Keratinocyte (primary cell): ENCODE data around the gene NCR2. TPM values are rescaled to one million over a fixed set of nuclear protein-coding genes. Genes with fewer than 3 reads are reported as not detected.

Source experiments
- DNase-seq: peaks from one replicate; pipeline ENCODE4 v3.0.0-alpha.2; 2011; ENCODE audit warnings: low read depth, missing footprints, low spot score
- FAIRE-seq: peaks from 2 replicates; lab custom pipeline; 2011; peaks lifted over from hg19 to GRCh38; lab: Jason Lieb, UNC
- H2AFZ ChIP-seq: 2 replicates; pipeline ENCODE4 v1.6.0; 2012; ENCODE audit warnings: low read length, control low read depth, inconsistent platforms; ENCODE audit not compliant: control insufficient read depth
- H3K27ac ChIP-seq: 2 replicates; pipeline ENCODE4 v1.5.1; 2011; ENCODE audit warnings: low read length; ENCODE audit not compliant: control insufficient read depth, insufficient read depth
- H3K27me3 ChIP-seq: 3 replicates; pipeline ENCODE4 v1.6.0; 2011; ENCODE audit warnings: low read length; ENCODE audit not compliant: control insufficient read depth, insufficient read depth; ENCODE audit errors: extremely low read depth
- H3K36me3 ChIP-seq, 2 experiments: 2 replicates in 1 of 2; 3 replicates in 1 of 2; pipeline ENCODE4 v1.5.1; 2011; ENCODE audit warnings: low read length in 2 of 2, mild to moderate bottlenecking in 1 of 2; ENCODE audit not compliant: control insufficient read depth in 2 of 2, insufficient read depth in 2 of 2; ENCODE audit errors: extremely low read depth in 1 of 2
- H3K4me1 ChIP-seq: 3 replicates; pipeline ENCODE4 v1.5.1; 2011; ENCODE audit warnings: low read length; ENCODE audit not compliant: control insufficient read depth, insufficient read depth; ENCODE audit errors: extremely low read depth
- H3K4me2 ChIP-seq: 3 replicates; pipeline ENCODE4 v1.6.0; 2011; ENCODE audit warnings: low read depth, low read length; ENCODE audit not compliant: control insufficient read depth, insufficient read depth; ENCODE audit errors: extremely low read depth
- H3K4me3 ChIP-seq, 3 experiments: fragments of 200-600 bp in 1 of 3; sonication (generic) in 1 of 3; 2 replicates in 2 of 3; 3 replicates in 1 of 3; pipeline ENCODE4 v1.5.1; 2011 to 2016; ENCODE audit warnings: low read length in 3 of 3, mild to moderate bottlenecking in 3 of 3, control low read depth in 2 of 3, inconsistent platforms in 1 of 3, low read depth in 1 of 3, mixed read lengths in 1 of 3, mixed run types in 1 of 3, moderate library complexity in 1 of 3; ENCODE audit not compliant: control insufficient read depth in 2 of 3, insufficient read depth in 2 of 3; ENCODE audit errors: extremely low read depth in 1 of 3
- H3K79me2 ChIP-seq: 2 replicates; pipeline ENCODE4 v1.6.0; 2012; ENCODE audit warnings: low read length; ENCODE audit not compliant: control insufficient read depth, insufficient read depth
- H3K9ac ChIP-seq: 3 replicates; pipeline ENCODE4 v1.6.0; 2011; ENCODE audit warnings: low read length; ENCODE audit not compliant: control insufficient read depth, insufficient read depth; ENCODE audit errors: extremely low read depth
- H3K9me1 ChIP-seq: 3 replicates; pipeline ENCODE4 v1.6.0; 2011; ENCODE audit warnings: low read length; ENCODE audit not compliant: control insufficient read depth, insufficient read depth; ENCODE audit errors: extremely low read depth
- H3K9me3 ChIP-seq: 2 replicates; pipeline ENCODE4 v1.5.1; 2012; ENCODE audit warnings: low read depth, low read length; ENCODE audit not compliant: control insufficient read depth
- H4K20me1 ChIP-seq: 3 replicates; pipeline ENCODE4 v1.6.0; 2011; ENCODE audit warnings: low read length; ENCODE audit not compliant: control insufficient read depth, insufficient read depth; ENCODE audit errors: extremely low read depth
- CTCF ChIP-seq, 3 experiments: IDR thresholded peaks in 1 of 3; conservative IDR thresholded peaks in 1 of 3; optimal IDR thresholded peaks in 1 of 3; 2 replicates in 2 of 3; 3 replicates in 1 of 3; pipeline versions ENCODE3 to v1.5.1; 2011; ENCODE audit warnings: low read length in 3 of 3, mild to moderate bottlenecking in 3 of 3, moderate library complexity in 2 of 3, control low read depth in 1 of 3, inconsistent platforms in 1 of 3; ENCODE audit not compliant: insufficient read depth in 2 of 3; ENCODE audit errors: extremely low read depth in 1 of 3
- EZH2 ChIP-seq: IDR thresholded peaks from one replicate; pipeline ENCODE4 v1.6.1; 2012; ENCODE audit warnings: inconsistent platforms, mild to moderate bottlenecking, low read length, moderate library complexity
- dilution Hi-C: fragments of 300-500 bp; cut with MboI; formaldehyde crosslinking; loops from one replicate; pipeline ENCODE4 v1.7.0; 2020; ENCODE audit warnings: low sequenced_read_pairs; ENCODE audit not compliant: extremely low pct_ligation_motif_present
- polyA plus RNA-seq, 5 experiments: library from polyadenylated mRNA; depleted of rRNA in 3 of 5; stranded (reverse) in 3 of 5; stranded (forward) in 1 of 5; unstranded in 1 of 5; fragments of >200 nt; gene quantifications; 1 replicate in 1 of 5; 2 replicates in 3 of 5; 3 replicates in 1 of 5; pipeline versions ENCODE4 v1.2.1 to v1.2.3, GENCODE V29; 2011 to 2012; ENCODE audit warnings: missing spikeins in 2 of 5, low read depth in 1 of 5, low replicate concordance in 1 of 5

The NCR2 gene
- polyA plus RNA-seq, 1 donor (not counting 4 experiments of a cell fraction or from before 2014, with no cell fraction given), result not detected

- DNase-seq (no peak), FAIRE-seq (no peak)
- Histone ChIP-seq H3K4me2 (no peak overlapping the region), H3K9me1 (no peaks in the 10 kb centered on the region), H3K9me3 (no peaks in the 10 kb centered on the region), H3K9ac (no peak overlapping the region), H2AFZ (no peak overlapping the region), H3K4me1 (no peaks in the 10 kb centered on the region), H3K79me2 (no peaks in the 10 kb centered on the region), H3K36me3 (no peaks in the 10 kb centered on the region), H4K20me1 (no peaks in the 10 kb centered on the region), H3K4me3 (no peak overlapping the region), H3K27ac (no peak overlapping the region), H3K27me3 (peaks cover 8% of the 10 kb centered on the region)
- TF ChIP-seq EZH2 (no peak), CTCF (optimal IDR thresholded peaks at IDR 0.05 in 1 of 3, IDR thresholded peaks at IDR 0.05 in 1 of 3, conservative IDR thresholded peaks at IDR 0.05 in 1 of 3; ENCODE audit: extremely low read depth in 1 of 3, insufficient read depth in 2 of 3, low read length in 3 of 3) (no peak)
- dilution Hi-C loops, result no loop called here
These were observed 17.5 kb downstream of the NCR2 start for GRCh38 chr6:41352907-41353306.

DNA sequence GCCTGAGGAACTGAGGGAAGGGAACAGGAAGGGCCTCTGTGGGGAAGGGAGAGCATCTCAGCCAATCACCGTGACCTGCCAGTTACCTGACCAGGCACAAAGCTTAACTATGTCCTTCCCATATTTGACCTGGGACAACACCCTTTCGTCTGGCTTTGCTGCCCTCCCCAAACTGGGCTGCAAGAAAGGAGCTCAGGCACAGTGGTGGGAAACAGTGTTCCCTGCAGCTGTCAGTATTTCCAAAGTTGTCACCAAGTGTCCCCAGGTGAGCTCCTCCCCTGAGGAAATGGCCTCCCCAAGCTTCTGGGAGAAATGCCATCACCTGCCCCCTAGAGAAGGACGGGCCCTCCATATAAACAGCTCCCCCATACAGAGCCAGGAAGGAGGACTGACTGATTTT is 17.9 kb downstream of the NCR2 start:
- DNase-seq (no peak), FAIRE-seq (no peak)
- Histone ChIP-seq H3K27ac (no peak overlapping the region), H2AFZ (no peak overlapping the region), H3K27me3 (peaks cover 8% of the 10 kb centered on the region), H3K9ac (no peak overlapping the region), H3K9me3 (no peaks in the 10 kb centered on the region), H4K20me1 (no peaks in the 10 kb centered on the region), H3K4me3 (no peak overlapping the region), H3K4me2 (no peak overlapping the region), H3K9me1 (no peaks in the 10 kb centered on the region), H3K36me3 (no peaks in the 10 kb centered on the region), H3K79me2 (no peaks in the 10 kb centered on the region), H3K4me1 (no peaks in the 10 kb centered on the region)
- TF ChIP-seq EZH2 (no peak), CTCF (optimal IDR thresholded peaks at IDR 0.05 in 1 of 3, IDR thresholded peaks at IDR 0.05 in 1 of 3, conservative IDR thresholded peaks at IDR 0.05 in 1 of 3; ENCODE audit: extremely low read depth in 1 of 3, insufficient read depth in 2 of 3, low read length in 3 of 3) (no peak)
- dilution Hi-C loops, result no loop called here
